SIG-M5 treated with dmso at 0.1 percent for 504 hours (cell line): Measurements from ENCODE around the gene KRT1.

Experiments used
- DNase-seq: peaks from one replicate; lab custom pipeline; 2025; ENCODE audit not compliant: unreplicated experiment; lab: John Stamatoyannopoulos, UW

KRT1 gene

GRCh38 chr12:52699373-52699772, 19.2 kb upstream of the KRT1 start:
- DNase-seq: no peak

GRCh38 chr12:52698651-52699340, 18.6 kb upstream of the KRT1 start:
- DNase-seq: no peak

GRCh38 chr12:52697058-52697582, 16.9 kb upstream of the KRT1 start:
- DNase-seq: no peak

GRCh38 chr12:52696588-52696987, 16.4 kb upstream of the KRT1 start:
- DNase-seq: no peak

DNA sequence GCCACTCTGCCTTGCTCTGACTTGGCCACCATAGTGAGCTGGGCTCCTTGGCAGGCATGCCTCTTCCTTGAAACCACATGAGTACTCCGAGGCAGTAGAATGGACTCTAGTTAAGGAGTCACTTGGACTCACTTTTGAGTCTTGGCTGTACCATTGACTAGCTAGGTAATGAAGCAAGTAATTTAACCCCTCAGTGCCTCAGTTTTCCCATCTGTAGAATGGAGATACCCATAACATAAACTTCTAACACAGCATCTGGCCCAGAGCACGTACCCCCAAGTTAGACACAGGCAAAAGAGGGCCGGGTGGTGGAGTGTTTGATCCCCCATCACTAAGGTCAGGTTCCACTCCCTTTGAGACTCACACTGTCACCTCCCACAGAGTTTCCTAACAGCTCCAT, 14.8 kb upstream of the KRT1 start:
- no peak for DNase-seq

GRCh38 chr12:52694151-52694550, 13.9 kb upstream of the KRT1 start:
- no peak for DNase-seq

- DNase-seq: no peak
These were observed 13.1 kb upstream of the KRT1 start for GRCh38 chr12:52693261-52693660.

DNA sequence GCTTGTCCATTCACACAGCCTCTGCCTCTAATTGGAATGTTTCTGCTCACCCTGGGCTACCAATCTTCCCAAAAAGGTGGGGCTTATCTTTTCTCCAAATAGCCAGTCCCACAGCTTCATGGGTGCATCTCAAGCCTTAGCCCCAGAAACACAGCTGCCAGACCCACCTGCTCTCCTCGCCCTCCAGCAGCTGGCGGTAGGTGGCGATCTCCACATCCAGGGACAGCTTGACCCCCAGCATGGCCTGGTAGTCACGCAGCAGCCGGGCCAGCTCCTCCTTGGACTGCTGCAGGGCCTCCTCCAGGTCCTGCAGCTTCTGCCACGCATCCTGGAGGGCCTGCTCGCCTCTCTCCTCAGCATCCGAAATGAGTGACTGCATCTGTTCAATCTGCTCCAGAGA, 12.0 kb upstream of the KRT1 start:
- DNase-seq: no peak

GRCh38 chr12:52691841-52692150, 11.6 kb upstream of the KRT1 start:
- no peak for DNase-seq

- DNase-seq: no peak
These were observed 11.1 kb upstream of the KRT1 start for GRCh38 chr12:52691076-52691840.

DNA sequence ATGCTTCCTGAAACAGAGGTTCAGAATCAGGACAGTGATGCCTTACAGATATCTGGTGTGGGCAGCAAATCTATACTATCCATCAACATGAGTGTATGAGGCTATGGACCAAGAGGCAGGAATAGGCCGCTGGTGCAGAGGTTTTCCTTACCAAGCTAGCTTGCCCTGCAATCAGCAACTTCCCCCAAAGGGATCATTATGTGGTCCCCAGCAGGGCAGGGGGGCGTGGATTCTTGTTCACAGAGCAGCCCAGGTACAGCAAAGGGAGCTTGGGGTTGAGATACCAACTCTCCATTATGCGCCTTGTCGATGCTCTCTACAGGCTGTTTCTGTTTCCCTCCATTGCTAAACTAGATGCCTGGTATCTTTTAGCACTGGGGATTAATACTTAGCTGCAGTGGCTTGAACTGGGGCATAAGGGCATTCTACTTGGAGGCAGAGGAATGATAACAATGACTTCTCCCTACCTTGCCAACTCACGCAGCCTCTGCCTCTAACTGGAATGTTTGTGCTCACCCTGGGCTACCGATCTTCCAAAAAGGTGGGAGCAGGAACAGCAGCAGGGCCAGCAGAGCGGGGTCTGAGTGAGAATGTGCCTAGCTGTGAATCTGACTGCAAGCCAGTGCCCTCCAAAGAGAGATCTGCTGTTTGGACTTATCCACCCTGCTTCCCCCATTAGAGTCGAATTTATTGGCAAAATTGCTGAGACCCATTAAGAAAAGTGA, 10.3 kb upstream of the KRT1 start:
- DNase-seq: no peak

GRCh38 chr12:52689936-52690335, 9.7 kb upstream of the KRT1 start:
- DNase-seq: no peak

- DNase-seq: no peak
These were observed 9.0 kb upstream of the KRT1 start for GRCh38 chr12:52689239-52689638.

GRCh38 chr12:52688481-52688880, 8.3 kb upstream of the KRT1 start:
- DNase-seq: no peak

GRCh38 chr12:52687497-52688385, 7.5 kb upstream of the KRT1 start:
- no peak for DNase-seq

- DNase-seq: no peak
These were observed 6.7 kb upstream of the KRT1 start for GRCh38 chr12:52686756-52687487.

- DNase-seq: no peak
These were observed 5.9 kb upstream of the KRT1 start for GRCh38 chr12:52686063-52686462.

DNA sequence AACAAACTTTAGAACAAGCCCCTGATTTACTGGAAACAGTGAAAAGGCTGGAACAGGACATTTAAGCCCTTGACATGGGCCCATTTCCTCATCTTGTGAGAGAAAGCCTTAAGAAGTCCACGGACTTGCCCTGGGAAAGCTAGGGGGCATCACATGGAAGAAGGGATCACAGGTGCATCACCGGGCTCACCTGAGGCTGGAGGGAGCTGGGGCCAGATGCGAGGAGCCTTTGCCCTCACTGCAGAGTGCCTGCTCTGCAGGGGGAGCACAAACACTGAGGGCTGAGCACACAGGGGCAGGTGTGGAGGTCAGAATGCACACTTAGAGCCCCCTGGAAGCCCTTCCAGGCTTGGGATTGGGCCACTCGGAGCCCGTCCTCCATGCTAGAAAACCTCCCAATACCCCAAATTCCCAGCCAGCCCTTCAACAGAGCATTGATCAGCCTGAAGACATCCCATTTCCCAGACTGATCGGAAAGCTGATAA, 5.2 kb upstream of the KRT1 start:
- no peak for DNase-seq

DNA sequence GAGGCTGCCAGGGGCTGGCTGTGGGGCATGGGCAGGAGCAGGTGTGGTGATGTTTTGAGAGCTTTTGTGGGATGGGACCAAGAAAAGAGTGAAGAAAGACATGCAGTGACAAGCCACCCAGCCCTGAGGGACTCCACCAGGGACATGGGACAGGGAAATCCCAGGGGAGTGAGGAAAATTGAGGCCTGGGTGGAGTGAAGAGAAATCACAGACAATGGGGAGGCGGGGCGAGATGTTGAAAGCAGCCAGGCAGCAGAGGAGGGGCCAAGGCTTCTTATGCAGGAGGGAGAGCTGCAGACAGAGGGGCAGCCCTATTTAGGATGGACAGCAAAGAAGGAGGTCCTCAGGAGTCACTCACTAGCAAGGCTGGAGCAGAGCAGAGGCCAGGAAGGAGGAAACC, 4.2 kb upstream of the KRT1 start:
- no peak for DNase-seq
